ENCODE measurements around the gene ALPI. TPM values are rescaled to one million over a fixed set of nuclear protein-coding genes. Genes with fewer than 3 reads are reported as not detected.
"Not testable (repeated sequence)": the region's sequence is repeated elsewhere in the genome, so short reads cannot be mapped to it uniquely, and the experiment has no call there.

The ALPI gene
- total RNA-seq, 1 experiment from 2014 or later, result 0.10 TPM

DNA sequence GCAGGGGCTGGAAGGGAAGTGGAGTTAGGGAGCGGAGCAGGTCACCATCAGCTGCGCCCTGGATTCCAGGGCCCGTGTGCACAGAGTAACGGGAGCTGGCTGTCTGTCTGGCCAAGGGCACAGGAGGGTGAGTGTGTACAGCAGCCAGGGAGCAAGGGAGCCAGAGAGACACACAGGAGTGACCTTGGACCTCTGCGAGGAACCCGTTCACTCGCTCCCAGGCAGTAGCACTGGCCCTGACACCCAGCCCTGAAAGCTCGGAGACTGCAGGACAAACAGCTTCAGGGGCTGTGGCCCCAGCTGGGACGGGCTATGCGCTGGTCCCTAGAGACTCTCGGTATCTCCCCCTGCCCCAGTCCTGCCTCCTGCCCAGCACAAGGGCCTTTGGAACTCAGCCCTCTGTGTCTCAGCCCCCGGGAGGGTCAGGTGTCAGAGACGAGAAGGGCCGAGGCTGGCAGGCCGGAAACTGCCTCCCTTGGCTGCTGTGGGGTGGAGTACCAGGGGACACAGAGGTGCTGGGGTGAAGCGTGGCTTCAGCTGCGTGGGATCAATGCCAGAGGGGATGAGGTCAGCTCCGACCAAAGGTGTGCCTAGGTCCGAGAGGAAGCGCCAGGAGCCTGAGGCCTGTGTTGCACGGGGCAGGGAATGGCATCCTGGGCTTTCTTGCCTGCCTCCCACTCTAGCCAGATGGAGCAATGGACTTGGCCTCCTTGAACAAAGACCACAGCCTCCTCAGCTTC is 12.1 kb upstream of the ALPI start:
- H3K4me3 ChIP-seq (ENCODE audit: insufficient read depth, low read depth, low read length); H3K27me3 ChIP-seq (ENCODE audit: control insufficient read depth, insufficient read depth, low read length); H3K36me3 ChIP-seq (replicated peaks; ENCODE audit: control insufficient read depth, insufficient read depth, low read length); DNase-seq: not testable (repeated sequence)

GRCh38 chr2:232444409-232445148 is 11.4 kb upstream of the ALPI start:
- no peaks in the 10 kb centered on the region for H3K27me3 ChIP-seq (ENCODE audit: control insufficient read depth, insufficient read depth, low read length)
- H3K36me3 ChIP-seq (replicated peaks; ENCODE audit: control insufficient read depth, insufficient read depth, low read length), result no peaks in the 10 kb centered on the region
- peak; percentile 87 for DNase-seq
- no peak overlapping the region for H3K4me3 ChIP-seq (ENCODE audit: insufficient read depth, low read depth, low read length)

DNA sequence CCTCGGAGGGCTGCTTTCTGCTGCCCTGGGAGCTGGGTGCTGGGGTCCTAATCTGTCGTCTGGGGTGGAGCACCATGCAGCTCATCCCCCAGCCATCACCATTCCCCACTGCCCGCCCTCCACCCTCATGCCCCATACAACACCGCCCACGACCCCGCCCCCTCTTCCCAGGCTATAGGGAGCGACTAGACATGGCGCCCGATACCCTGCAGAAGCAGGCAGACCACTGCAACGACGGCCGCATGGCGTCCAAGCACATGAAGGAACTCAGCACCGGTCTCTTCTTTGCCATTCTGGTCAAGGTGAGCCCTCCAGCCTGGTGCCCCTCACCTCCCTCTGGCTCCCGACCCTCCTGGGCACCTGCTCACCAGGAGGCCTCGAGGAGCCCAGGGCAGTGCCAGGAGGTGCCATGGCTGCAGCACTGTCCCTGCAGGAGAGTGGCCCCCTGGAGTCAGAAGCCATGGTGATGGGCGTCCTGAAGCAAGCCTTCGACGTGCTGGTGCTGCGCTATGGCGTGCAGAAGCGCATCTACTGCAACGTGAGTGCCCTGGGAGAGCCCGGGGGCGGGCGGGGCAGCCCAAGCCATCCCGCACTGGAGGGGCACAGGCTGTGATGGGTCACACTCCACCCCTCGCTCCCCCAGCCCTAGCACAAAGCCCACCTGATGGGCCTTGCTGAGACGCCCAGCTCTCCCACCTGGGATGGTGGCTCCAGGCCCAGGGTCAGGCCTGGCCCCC is 10.6 kb upstream of the ALPI start:
- H3K27me3 ChIP-seq (ENCODE audit: control insufficient read depth, insufficient read depth, low read length); H3K36me3 ChIP-seq (replicated peaks; ENCODE audit: control insufficient read depth, insufficient read depth, low read length); H3K4me3 ChIP-seq (ENCODE audit: insufficient read depth, low read depth, low read length): not testable (repeated sequence)
- DNase-seq, result peak; percentile 47

- H3K36me3 ChIP-seq (replicated peaks; ENCODE audit: control insufficient read depth, insufficient read depth, low read length); H3K27me3 ChIP-seq (ENCODE audit: control insufficient read depth, insufficient read depth, low read length); H3K4me3 ChIP-seq (ENCODE audit: insufficient read depth, low read depth, low read length): not testable (repeated sequence)
- DNase-seq, result peak; percentile 73
Measured at GRCh38 chr2:232446266-232446777, 9.6 kb upstream of the ALPI start.

- no peaks in the 10 kb centered on the region for H3K27me3 ChIP-seq (ENCODE audit: control insufficient read depth, insufficient read depth, low read length)
- DNase-seq, result peak; percentile 49
- H3K36me3 ChIP-seq (replicated peaks; ENCODE audit: control insufficient read depth, insufficient read depth, low read length), result no peaks in the 10 kb centered on the region
- H3K4me3 ChIP-seq (ENCODE audit: insufficient read depth, low read depth, low read length), result no peak overlapping the region
Measured at GRCh38 chr2:232447091-232447620, 8.8 kb upstream of the ALPI start.

DNA sequence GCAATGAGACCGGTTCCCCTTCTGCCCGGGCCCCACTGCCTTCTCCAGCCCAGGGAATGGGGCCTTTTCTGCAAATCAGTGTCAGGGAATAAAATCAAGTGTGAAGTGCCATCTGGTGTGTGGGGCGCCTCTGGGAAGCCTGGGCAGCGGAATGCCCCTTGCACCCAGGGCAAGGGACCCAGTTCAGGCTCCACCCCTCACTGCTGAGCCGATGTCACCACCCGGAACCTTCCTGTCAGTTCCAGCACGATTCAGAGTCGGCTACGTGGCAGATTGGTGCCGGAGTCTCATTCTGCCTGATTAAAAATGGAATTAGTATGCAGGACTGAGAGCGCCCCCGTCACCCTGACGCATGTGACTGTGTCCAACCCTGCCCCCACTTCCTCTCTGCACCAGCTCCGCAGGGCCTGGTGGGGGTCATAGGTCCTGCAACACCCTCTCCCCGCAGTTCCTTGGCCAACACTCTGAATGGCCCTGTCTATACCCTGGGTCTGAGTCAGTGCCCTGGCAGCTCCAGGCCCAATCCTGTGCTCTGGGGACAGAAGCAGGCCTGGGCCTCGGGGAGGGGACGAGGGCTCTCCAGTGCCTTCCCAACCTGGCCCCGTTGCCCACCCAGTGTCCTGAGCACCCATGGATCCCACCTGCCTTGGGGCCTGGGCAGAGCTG is 8.2 kb upstream of the ALPI start:
- peak; percentile 57 for DNase-seq
- Histone ChIP-seq H3K36me3 (replicated peaks; ENCODE audit: control insufficient read depth, insufficient read depth, low read length) (no peaks in the 10 kb centered on the region), H3K4me3 (ENCODE audit: insufficient read depth, low read depth, low read length) (no peak overlapping the region), H3K27me3 (ENCODE audit: control insufficient read depth, insufficient read depth, low read length) (no peaks in the 10 kb centered on the region)

DNA sequence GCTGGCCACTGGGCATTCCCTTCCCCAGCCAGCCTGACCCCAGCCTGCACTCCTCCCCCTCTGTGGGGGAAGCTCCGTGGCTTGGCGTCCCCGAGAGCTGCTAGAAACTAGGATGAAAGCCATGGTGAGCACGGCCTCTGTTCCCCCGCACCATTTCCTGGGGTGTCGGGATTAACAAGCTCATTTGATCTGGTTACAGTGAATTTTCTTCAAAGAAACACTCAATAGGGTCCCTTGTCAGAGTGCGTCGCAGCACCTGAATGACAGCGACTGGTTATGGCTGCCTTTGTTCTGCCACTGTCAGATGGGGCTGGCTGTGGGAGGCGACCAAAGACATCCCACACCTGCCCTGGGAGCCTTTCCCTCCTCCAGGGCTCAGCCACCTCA is 7.7 kb upstream of the ALPI start:
- Histone ChIP-seq H3K27me3 (ENCODE audit: control insufficient read depth, insufficient read depth, low read length) (no peaks in the 10 kb centered on the region), H3K4me3 (ENCODE audit: insufficient read depth, low read depth, low read length) (no peak overlapping the region), H3K36me3 (replicated peaks; ENCODE audit: control insufficient read depth, insufficient read depth, low read length) (no peaks in the 10 kb centered on the region)
- peak; percentile 39 for DNase-seq

GRCh38 chr2:232449964-232450363 is 6.0 kb upstream of the ALPI start:
- H3K27me3 ChIP-seq (ENCODE audit: control insufficient read depth, insufficient read depth, low read length), result no peaks in the 10 kb centered on the region
- H3K36me3 ChIP-seq (replicated peaks; ENCODE audit: control insufficient read depth, insufficient read depth, low read length), result no peaks in the 10 kb centered on the region
- DNase-seq, result peak; percentile 64
- no peak overlapping the region for H3K4me3 ChIP-seq (ENCODE audit: insufficient read depth, low read depth, low read length)

DNA sequence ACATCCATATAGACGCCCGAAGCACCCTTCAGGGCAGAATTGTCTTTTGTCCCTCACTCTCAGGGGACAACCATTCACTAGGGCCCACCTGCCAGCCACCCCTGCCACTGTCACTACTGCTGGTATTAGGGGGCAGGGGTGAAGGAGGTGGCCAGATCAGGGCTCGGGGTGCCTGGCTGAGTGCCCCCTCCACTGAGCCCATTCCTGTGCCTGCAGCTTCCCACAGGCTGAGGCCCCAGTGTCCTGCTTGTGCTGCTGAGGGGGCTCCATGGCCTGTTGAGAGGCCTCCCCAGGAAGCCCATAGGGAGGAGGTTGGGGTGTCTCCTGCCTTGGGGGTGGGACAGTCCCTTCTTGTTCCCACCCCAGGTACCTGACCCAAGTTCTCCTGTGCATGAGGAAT is 4.3 kb upstream of the ALPI start:
- H3K4me3 ChIP-seq (ENCODE audit: insufficient read depth, low read depth, low read length); H3K27me3 ChIP-seq (ENCODE audit: control insufficient read depth, insufficient read depth, low read length); H3K36me3 ChIP-seq (replicated peaks; ENCODE audit: control insufficient read depth, insufficient read depth, low read length): not testable (repeated sequence)
- peak; percentile 38 for DNase-seq

DNA sequence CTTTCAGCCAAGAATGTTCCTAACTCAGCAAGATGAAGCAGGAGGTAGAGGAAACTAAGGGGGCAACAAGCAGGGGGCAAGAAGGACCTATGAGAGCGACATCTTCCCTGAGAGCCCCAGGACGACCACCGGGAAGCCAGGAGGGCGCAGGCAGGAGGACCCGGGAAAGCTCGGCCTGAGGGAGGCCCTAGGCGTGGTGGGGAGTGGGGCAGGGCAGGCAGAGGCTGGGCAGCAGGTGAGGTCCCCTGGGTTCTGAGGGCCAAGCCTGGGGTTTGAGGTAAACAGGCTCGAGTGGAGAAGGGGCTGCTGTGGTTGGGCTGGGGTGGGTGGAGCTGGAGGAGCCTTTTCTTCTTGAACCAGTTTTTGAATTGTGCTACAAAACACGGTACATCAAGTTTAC is 1.3 kb upstream of the ALPI start:
- DNase-seq, result peak; percentile 38
- Histone ChIP-seq H3K27me3 (ENCODE audit: control insufficient read depth, insufficient read depth, low read length) (no peaks in the 10 kb centered on the region), H3K36me3 (replicated peaks; ENCODE audit: control insufficient read depth, insufficient read depth, low read length) (no peaks in the 10 kb centered on the region)

DNA sequence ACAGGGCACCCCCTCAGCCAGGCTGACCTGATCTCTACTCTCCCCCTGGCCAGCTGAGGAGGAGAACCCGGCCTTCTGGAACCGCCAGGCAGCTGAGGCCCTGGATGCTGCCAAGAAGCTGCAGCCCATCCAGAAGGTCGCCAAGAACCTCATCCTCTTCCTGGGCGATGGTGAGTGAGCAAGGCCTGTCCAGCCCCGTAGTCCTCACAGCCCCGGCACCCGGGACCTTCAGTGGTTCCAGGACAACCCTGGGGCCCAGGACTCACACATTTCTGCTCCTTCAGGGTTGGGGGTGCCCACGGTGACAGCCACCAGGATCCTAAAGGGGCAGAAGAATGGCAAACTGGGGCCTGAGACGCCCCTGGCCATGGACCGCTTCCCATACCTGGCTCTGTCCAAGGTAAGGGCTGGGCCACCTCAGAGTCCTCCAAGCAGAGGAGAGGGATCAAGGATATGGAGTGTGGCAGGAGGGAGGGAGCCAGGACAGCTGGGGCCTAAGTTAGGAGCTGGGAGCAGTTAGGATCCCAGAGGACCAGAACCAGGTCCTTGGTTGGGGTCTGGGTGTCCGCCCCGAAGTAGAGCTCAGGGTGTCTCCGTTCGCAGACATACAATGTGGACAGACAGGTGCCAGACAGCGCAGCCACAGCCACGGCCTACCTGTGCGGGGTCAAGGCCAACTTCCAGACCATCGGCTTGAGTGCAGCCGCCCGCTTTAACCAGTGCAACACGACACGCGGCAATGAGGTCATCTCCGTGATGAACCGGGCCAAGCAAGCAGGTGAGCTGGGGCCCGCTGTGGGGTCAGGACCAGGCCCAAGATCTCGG is 555 bp downstream of the ALPI start:
- H3K27me3 ChIP-seq (ENCODE audit: control insufficient read depth, insufficient read depth, low read length), result no peaks in the 10 kb centered on the region
- DNase-seq, result peak; percentile 39
- no peak overlapping the region for H3K4me3 ChIP-seq (ENCODE audit: insufficient read depth, low read depth, low read length)
- no peaks in the 10 kb centered on the region for H3K36me3 ChIP-seq (replicated peaks; ENCODE audit: control insufficient read depth, insufficient read depth, low read length)

More for the DNA sequence above, 1.3 kb upstream of the ALPI start:
- H3K4me3 ChIP-seq (ENCODE audit: insufficient read depth, low read depth, low read length), result no peak overlapping the region

DNA sequence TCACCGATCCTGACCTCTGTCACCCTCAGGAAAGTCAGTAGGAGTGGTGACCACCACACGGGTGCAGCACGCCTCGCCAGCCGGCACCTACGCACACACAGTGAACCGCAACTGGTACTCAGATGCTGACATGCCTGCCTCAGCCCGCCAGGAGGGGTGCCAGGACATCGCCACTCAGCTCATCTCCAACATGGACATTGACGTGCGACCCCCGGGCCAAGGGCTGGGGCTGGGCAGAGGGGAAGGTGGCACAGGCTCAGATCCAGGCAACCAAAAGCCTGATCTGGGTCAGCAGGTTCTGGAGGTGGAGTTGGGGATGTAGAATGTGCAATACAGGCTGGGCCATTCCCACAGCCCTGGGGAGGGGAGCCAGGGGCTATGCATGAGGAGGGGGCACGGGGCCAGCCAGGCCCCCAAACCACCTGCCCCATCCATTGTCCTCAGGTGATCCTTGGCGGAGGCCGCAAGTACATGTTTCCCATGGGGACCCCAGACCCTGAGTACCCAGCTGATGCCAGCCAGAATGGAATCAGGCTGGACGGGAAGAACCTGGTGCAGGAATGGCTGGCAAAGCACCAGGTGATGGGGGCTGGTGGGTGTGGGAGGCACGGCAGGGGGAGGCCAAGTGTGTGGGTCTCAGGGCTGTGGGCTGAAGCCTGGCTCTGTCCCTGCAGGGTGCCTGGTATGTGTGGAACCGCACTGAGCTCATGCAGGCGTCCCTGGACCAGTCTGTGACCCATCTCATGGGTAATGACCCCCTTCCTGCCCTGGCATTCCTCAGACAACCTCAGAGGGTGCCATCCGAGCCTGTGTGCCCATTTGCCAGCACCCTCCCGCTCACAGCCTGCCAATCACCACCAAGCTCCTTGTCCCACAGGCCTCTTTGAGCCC is 1.4 kb downstream of the ALPI start:
- Histone ChIP-seq H3K36me3 (replicated peaks; ENCODE audit: control insufficient read depth, insufficient read depth, low read length) (no peaks in the 10 kb centered on the region), H3K27me3 (ENCODE audit: control insufficient read depth, insufficient read depth, low read length) (no peaks in the 10 kb centered on the region), H3K4me3 (ENCODE audit: insufficient read depth, low read depth, low read length) (no peak overlapping the region)
- peak; percentile 39 for DNase-seq
